H1 (cell line): ENCODE data around the gene RAB29. TPM values are rescaled to one million over a fixed set of nuclear protein-coding genes. Genes with fewer than 3 reads are reported as not detected.

ENCODE experiments used
- CTCF ChIA-PET: fragments of 300-600 bp; sonication (Branson Sonifier 250); formaldehyde crosslinking; loops from one replicate; lab custom pipeline; 2021; ENCODE audit not compliant: partially characterized antibody; lab: Charles Lee
- POLR2A ChIA-PET: fragments of 300-600 bp; sonication (Branson Sonifier 250); formaldehyde crosslinking; loops from one replicate; lab custom pipeline; 2021; ENCODE audit warnings: inconsistent platforms; ENCODE audit not compliant: partially characterized antibody; lab: Charles Lee
- DNase-seq, 2 experiments: peaks; one replicate each; pipeline versions ENCODE4 v3.0.0 to v3.0.0-alpha.2; 2010 to 2022; ENCODE audit warnings: low spot score in 2 of 2, low read depth in 1 of 2, mixed read lengths in 1 of 2
- FAIRE-seq: peaks from 2 replicates; lab custom pipeline; 2011; peaks lifted over from hg19 to GRCh38; lab: Jason Lieb, UNC
- H2AFZ ChIP-seq: 2 replicates; pipeline ENCODE4 v1.8.1; 2012; ENCODE audit warnings: low read length, inconsistent platforms
- H2AK5ac ChIP-seq: 2 replicates; pipeline ENCODE4 v1.6.1; 2013; ENCODE audit warnings: low read depth, low read length
- H2BK120ac ChIP-seq: replicated peaks from 2 replicates; pipeline ENCODE3; 2013; ENCODE audit warnings: low read depth, low read length, inconsistent platforms
- H2BK12ac ChIP-seq: 2 replicates; pipeline ENCODE4 v1.6.1; 2013; ENCODE audit warnings: low read depth, low read length
- H2BK15ac ChIP-seq: 2 replicates; pipeline ENCODE4 v1.6.1; 2013; ENCODE audit warnings: low read length
- H2BK20ac ChIP-seq: 2 replicates; pipeline ENCODE4 v1.6.1; 2013; ENCODE audit warnings: low read length
- H2BK5ac ChIP-seq: 2 replicates; pipeline ENCODE4 v1.6.1; 2013; ENCODE audit warnings: low read depth, low read length
- H3K14ac ChIP-seq: 2 replicates; pipeline ENCODE4 v1.6.1; 2013; ENCODE audit warnings: inconsistent platforms; ENCODE audit not compliant: insufficient read length
- H3K18ac ChIP-seq: 2 replicates; pipeline ENCODE4 v1.6.1; 2013; ENCODE audit warnings: low read length; ENCODE audit errors: extremely low read depth
- H3K23ac ChIP-seq: 2 replicates; pipeline ENCODE4 v1.6.1; 2013; ENCODE audit warnings: inconsistent platforms; ENCODE audit not compliant: insufficient read length
- H3K23me2 ChIP-seq: 2 replicates; pipeline ENCODE4 v1.6.1; 2013; ENCODE audit warnings: low read depth, low read length
- H3K27ac ChIP-seq: 2 replicates; pipeline ENCODE4 v1.6.1; 2011; ENCODE audit warnings: low read depth, low read length, inconsistent platforms
- H3K27me3 ChIP-seq, 4 experiments: replicated peaks in 1 of 4; 1 replicate in 1 of 4; 2 replicates in 3 of 4; pipeline versions ENCODE4 v1.6.1 to v1.8.1; 2011 to 2013; ENCODE audit warnings: low read length in 3 of 4, mild to moderate bottlenecking in 3 of 4, inconsistent platforms in 2 of 4, mixed read lengths in 2 of 4, moderate library complexity in 1 of 4; ENCODE audit not compliant: control insufficient read depth in 3 of 4, insufficient read depth in 3 of 4; ENCODE audit errors: extremely low read depth in 1 of 4
- H3K36me3 ChIP-seq, 4 experiments: 2 replicates each; pipeline versions ENCODE4 v1.6.1 to v1.8.1; 2011 to 2013; ENCODE audit warnings: mild to moderate bottlenecking in 4 of 4, low read length in 3 of 4, moderate library complexity in 2 of 4, control low read depth in 1 of 4, inconsistent platforms in 1 of 4; ENCODE audit not compliant: insufficient read depth in 4 of 4, control insufficient read depth in 2 of 4
- H3K4ac ChIP-seq: replicated peaks from 2 replicates; pipeline ENCODE3; 2013; ENCODE audit warnings: low read length, low read depth, mixed read lengths, inconsistent platforms; ENCODE audit not compliant: insufficient read length
- H3K4me1 ChIP-seq, 4 experiments: replicated peaks in 1 of 4; 1 replicate in 1 of 4; 2 replicates in 3 of 4; pipeline versions ENCODE4 v1.6.1 to v1.8.1; 2011 to 2013; ENCODE audit warnings: low read length in 3 of 4, inconsistent platforms in 2 of 4, mixed read lengths in 1 of 4; ENCODE audit not compliant: insufficient read depth in 4 of 4, control insufficient read depth in 3 of 4
- H3K4me2 ChIP-seq, 2 experiments: 2 replicates each; pipeline versions ENCODE4 v1.6.1 to v1.8.1; 2011 to 2013; ENCODE audit warnings: low read depth in 2 of 2, low read length in 2 of 2, control low read depth in 1 of 2, inconsistent platforms in 1 of 2, mild to moderate bottlenecking in 1 of 2; ENCODE audit not compliant: insufficient read depth in 1 of 2
- H3K4me3 ChIP-seq, 4 experiments: fragments of 200-600, 300-600 bp in 1 of 4; sonication (generic), shearing (Covaris generic), sonication (Bioruptor Twin) in 1 of 4; 2 replicates each; pipeline versions ENCODE4 v1.5.1 to v1.8.1; 2011 to 2016; ENCODE audit warnings: low read length in 4 of 4, low read depth in 3 of 4, control low read depth in 2 of 4, inconsistent platforms in 2 of 4, mild to moderate bottlenecking in 2 of 4, mixed read lengths in 1 of 4, moderate library complexity in 1 of 4; ENCODE audit not compliant: insufficient read depth in 2 of 4; ENCODE audit errors: extremely low read depth in 1 of 4
- H3K56ac ChIP-seq: replicated peaks from 2 replicates; pipeline ENCODE3; 2013; ENCODE audit warnings: low read depth, mild to moderate bottlenecking, mixed read lengths, low read length, inconsistent platforms; ENCODE audit not compliant: insufficient read length
- H3K79me1 ChIP-seq: 2 replicates; pipeline ENCODE4 v1.6.1; 2013; ENCODE audit warnings: low read depth, low read length, control low read depth
- H3K79me2 ChIP-seq, 2 experiments: 2 replicates each; pipeline versions ENCODE4 v1.6.1 to v1.8.1; 2012 to 2013; ENCODE audit warnings: low read length in 2 of 2, mild to moderate bottlenecking in 2 of 2, inconsistent platforms in 1 of 2; ENCODE audit not compliant: insufficient read depth in 2 of 2, control insufficient read depth in 1 of 2
- H3K9ac ChIP-seq, 4 experiments: replicated peaks in 1 of 4; 1 replicate in 1 of 4; 2 replicates in 3 of 4; pipeline versions ENCODE4 v1.6.1 to v1.8.1; 2011 to 2013; ENCODE audit warnings: low read depth in 3 of 4, low read length in 3 of 4, control low read depth in 2 of 4, mild to moderate bottlenecking in 2 of 4, moderate library complexity in 2 of 4, inconsistent platforms in 1 of 4; ENCODE audit errors: extremely low read depth in 1 of 4
- H3K9me3 ChIP-seq, 2 experiments: 2 replicates each; pipeline versions ENCODE4 v1.6.1 to v1.8.1; 2012 to 2013; ENCODE audit warnings: mild to moderate bottlenecking in 2 of 2, moderate library complexity in 2 of 2, control low read depth in 1 of 2, inconsistent platforms in 1 of 2, low read depth in 1 of 2, low read length in 1 of 2, mixed read lengths in 1 of 2; ENCODE audit not compliant: insufficient read depth in 2 of 2
- H4K20me1 ChIP-seq, 2 experiments: replicated peaks in 1 of 2; 2 replicates each; pipeline versions ENCODE3 to v1.8.1; 2011 to 2013; ENCODE audit warnings: inconsistent platforms in 2 of 2, low read length in 2 of 2, mild to moderate bottlenecking in 1 of 2; ENCODE audit not compliant: insufficient read depth in 2 of 2, control insufficient read depth in 1 of 2
- H4K5ac ChIP-seq: 2 replicates; pipeline ENCODE4 v1.6.1; 2013; ENCODE audit warnings: low read length, low read depth, mixed read lengths, inconsistent platforms; ENCODE audit not compliant: insufficient read length
- H4K8ac ChIP-seq: 2 replicates; pipeline ENCODE4 v1.8.0; 2013; ENCODE audit warnings: mild to moderate bottlenecking, moderate library complexity, low read length, inconsistent platforms; ENCODE audit not compliant: insufficient read depth; ENCODE audit errors: extremely low read depth
- H4K91ac ChIP-seq: replicated peaks from 2 replicates; pipeline ENCODE3; 2013; ENCODE audit warnings: low read length, mixed read lengths, inconsistent platforms; ENCODE audit not compliant: insufficient read length
- BRCA1 ChIP-seq: IDR thresholded peaks from 2 replicates; pipeline ENCODE4 v1.6.1; 2012; ENCODE audit warnings: low read depth, low read length, improper control_type of control experiment
- CTCF ChIP-seq, 3 experiments: IDR thresholded peaks; 1 replicate in 2 of 3; 2 replicates in 1 of 3; pipeline versions ENCODE4 v1.5.1 to v1.6.1; 2011; ENCODE audit warnings: low read length in 3 of 3, mild to moderate bottlenecking in 3 of 3, inconsistent platforms in 2 of 3, low read depth in 1 of 3, moderate library complexity in 1 of 3; ENCODE audit not compliant: insufficient read depth in 1 of 3; ENCODE audit errors: control extremely low read depth in 1 of 3
- HDAC2 ChIP-seq, 2 experiments: fragments of 300-600 bp in 1 of 2; sonication (generic) in 1 of 2; IDR thresholded peaks; 2 replicates each; pipeline ENCODE4 v1.6.1; 2011 to 2012; ENCODE audit warnings: low read depth in 2 of 2, low read length in 2 of 2, mild to moderate bottlenecking in 2 of 2, moderate library complexity in 2 of 2, borderline replicate concordance in 1 of 2, inconsistent platforms in 1 of 2
- KDM4A ChIP-seq: IDR thresholded peaks from one replicate; pipeline ENCODE4 v1.7.1; 2012; ENCODE audit warnings: low read depth, mild to moderate bottlenecking, moderate library complexity, low read length, inconsistent platforms; ENCODE audit not compliant: severe bottlenecking
- NANOG ChIP-seq: IDR thresholded peaks from 2 replicates; pipeline ENCODE4 v1.6.1; 2011; ENCODE audit warnings: low read length, low read depth, mild to moderate bottlenecking, inconsistent platforms; ENCODE audit not compliant: insufficient read depth, poor library complexity, severe bottlenecking
- WGBS, 2 experiments: shearing (Covaris generic) in 1 of 2; methylation state at CpG; one replicate each; pipeline versions ENCODE4 v1.1.6 to v1.1.7; 2013 to 2015; ENCODE audit warnings: low lambda C conversion rate in 2 of 2, mixed read lengths in 2 of 2, inconsistent platforms in 1 of 2, low coverage in 1 of 2, missing lambda C conversion rate in 1 of 2; ENCODE audit not compliant: insufficient replicate concordance in 2 of 2, insufficient coverage in 1 of 2, insufficient read length in 1 of 2; ENCODE audit errors: extremely low coverage in 1 of 2, missing lambda C conversion rate in 1 of 2; 5-methylcytosine and 5-hydroxymethylcytosine counted together
- polyA plus RNA-seq, 7 experiments: library from polyadenylated mRNA; depleted of rRNA in 3 of 7; stranded (reverse) in 5 of 7; unstranded in 2 of 7; fragments of >200 nt in 5 of 7; fragments of 200-250 nt in 2 of 7; gene quantifications; 1 replicate in 5 of 7; 2 replicates in 1 of 7; 4 replicates in 1 of 7; pipeline versions ENCODE4 v1.2.1 to v1.2.3, GENCODE V29; 2011 to 2013; ENCODE audit warnings: missing spikeins in 2 of 7, mixed read lengths in 2 of 7
- total RNA-seq: library from RNA; stranded (reverse); fragmentation: NEBNext Ultra II Directional; extraction: Animal tissue kit (Norgen Biotek cat#: 25700); gene quantifications from 2 replicates; pipeline ENCODE4 v1.2.1, GENCODE V29; 2021

Gene RAB29
- total and polyA plus RNA-seq, 2 of the 8 experiments (the other 6 are each of a cell fraction or from before 2014, with no cell fraction given) = 10.1 to 17.3 TPM

- peaks cover 10% of the 10 kb centered on the region for H3K79me1 ChIP-seq
- no peak overlapping the region for H3K23ac ChIP-seq
- no peaks in the 10 kb centered on the region for H3K9me3 ChIP-seq
- no peaks in the 10 kb centered on the region for H3K23me2 ChIP-seq
- no peak overlapping the region for H3K4me2 ChIP-seq
- H3K27me3 ChIP-seq = no peaks in the 10 kb centered on the region
- H2AFZ ChIP-seq = no peak overlapping the region
- TF ChIP-seq BRCA1 = no peak
- no peak for TF ChIP-seq HDAC2 (IDR thresholded peaks at IDR 0.05; ENCODE audit: borderline replicate concordance in 1 of 2, low read depth in 2 of 2, low read length in 2 of 2)
- no peak for TF ChIP-seq KDM4A
- no peak for TF ChIP-seq CTCF (IDR thresholded peaks at IDR 0.05; ENCODE audit: control extremely low read depth in 1 of 3, insufficient read depth in 1 of 3, low read depth in 1 of 3, low read length in 3 of 3)
- TF ChIP-seq NANOG = no peak
- H3K36me3 ChIP-seq = peaks cover under 1 to 10% (median 3%) of the 10 kb centered on the region in 4 experiments; a peak in 6 of 8 replicates
- H4K5ac ChIP-seq = no peak overlapping the region
- no peak overlapping the region for H3K14ac ChIP-seq
- H3K4me3 ChIP-seq = no peak overlapping the region
- no peak for DNase-seq
- peaks cover 0 to 3% (median 0%) of the 10 kb centered on the region in 4 experiments; a peak in 2 of 7 replicates for H3K4me1 ChIP-seq
- H3K18ac ChIP-seq = no peak overlapping the region
- ChIA-PET CTCF (interaction anchor here (0.6 to 3.8 kb wide), 15 partner anchors 10 to 675 kb away, joined by 3 to 27 read pairs (median 3); no protein-coding TSS in a partner anchor), POLR2A (interaction anchor here (0.6 kb wide), 1 partner anchor 162 kb away, joined by 3 read pairs; no protein-coding TSS in a partner anchor)
- H4K91ac ChIP-seq = no peak overlapping the region
- H3K4ac ChIP-seq = no peak overlapping the region
- H3K56ac ChIP-seq = no peak overlapping the region
- no peak overlapping the region for H2BK5ac ChIP-seq
- H3K9ac ChIP-seq = no peak overlapping the region
- FAIRE-seq = no peak
- no peak overlapping the region for H4K8ac ChIP-seq
- no peak overlapping the region for H2BK12ac ChIP-seq
- WGBS, 2 experiments = 90% methylated on average over 2 of the region's 2 CpGs; no CpG with 5 or more reads in 1 of the 2 experiments
- no peak overlapping the region for H2BK120ac ChIP-seq
- peaks cover 3 to 16% of the 10 kb centered on the region in 2 experiments for H4K20me1 ChIP-seq
- no peak overlapping the region for H2BK20ac ChIP-seq
- peaks cover 0 to 31% of the 10 kb centered on the region in 2 experiments; a peak in 2 of 4 replicates for H3K79me2 ChIP-seq
- H2AK5ac ChIP-seq = no peak overlapping the region
- H3K27ac ChIP-seq = no peak overlapping the region
- no peak overlapping the region for H2BK15ac ChIP-seq
Observed at GRCh38 chr1:205804605-205805004, 29.3 kb upstream of the RAB29 start.
